GM21737 (cell line): ENCODE results near the gene CACNA2D4.
"Not testable (repeated sequence)": the region's sequence is repeated elsewhere in the genome, so short reads cannot be mapped to it uniquely, and the experiment has no call there.

ENCODE experiments used
- ATAC-seq: cut with Tn5 transposase; IDR thresholded peaks from one replicate; pipeline ENCODE4 v1.9.1; 2021; ENCODE audit warnings: mild to moderate bottlenecking, moderate library complexity; ENCODE audit not compliant: unreplicated experiment

CACNA2D4 gene, protein sequence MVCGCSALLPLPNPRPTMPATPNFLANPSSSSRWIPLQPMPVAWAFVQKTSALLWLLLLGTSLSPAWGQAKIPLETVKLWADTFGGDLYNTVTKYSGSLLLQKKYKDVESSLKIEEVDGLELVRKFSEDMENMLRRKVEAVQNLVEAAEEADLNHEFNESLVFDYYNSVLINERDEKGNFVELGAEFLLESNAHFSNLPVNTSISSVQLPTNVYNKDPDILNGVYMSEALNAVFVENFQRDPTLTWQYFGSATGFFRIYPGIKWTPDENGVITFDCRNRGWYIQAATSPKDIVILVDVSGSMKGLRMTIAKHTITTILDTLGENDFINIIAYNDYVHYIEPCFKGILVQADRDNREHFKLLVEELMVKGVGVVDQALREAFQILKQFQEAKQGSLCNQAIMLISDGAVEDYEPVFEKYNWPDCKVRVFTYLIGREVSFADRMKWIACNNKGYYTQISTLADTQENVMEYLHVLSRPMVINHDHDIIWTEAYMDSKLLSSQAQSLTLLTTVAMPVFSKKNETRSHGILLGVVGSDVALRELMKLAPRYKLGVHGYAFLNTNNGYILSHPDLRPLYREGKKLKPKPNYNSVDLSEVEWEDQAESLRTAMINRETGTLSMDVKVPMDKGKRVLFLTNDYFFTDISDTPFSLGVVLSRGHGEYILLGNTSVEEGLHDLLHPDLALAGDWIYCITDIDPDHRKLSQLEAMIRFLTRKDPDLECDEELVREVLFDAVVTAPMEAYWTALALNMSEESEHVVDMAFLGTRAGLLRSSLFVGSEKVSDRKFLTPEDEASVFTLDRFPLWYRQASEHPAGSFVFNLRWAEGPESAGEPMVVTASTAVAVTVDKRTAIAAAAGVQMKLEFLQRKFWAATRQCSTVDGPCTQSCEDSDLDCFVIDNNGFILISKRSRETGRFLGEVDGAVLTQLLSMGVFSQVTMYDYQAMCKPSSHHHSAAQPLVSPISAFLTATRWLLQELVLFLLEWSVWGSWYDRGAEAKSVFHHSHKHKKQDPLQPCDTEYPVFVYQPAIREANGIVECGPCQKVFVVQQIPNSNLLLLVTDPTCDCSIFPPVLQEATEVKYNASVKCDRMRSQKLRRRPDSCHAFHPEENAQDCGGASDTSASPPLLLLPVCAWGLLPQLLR

GRCh38 chr12:1918081-1918883, at the start of gene CACNA2D4:
Gene CACNA2D4, minus strand, starts transcription at chr12:1918652. Its CDS starts 179 bp downstream, at chr12:1918473.
- no peak for ATAC-seq

DNA sequence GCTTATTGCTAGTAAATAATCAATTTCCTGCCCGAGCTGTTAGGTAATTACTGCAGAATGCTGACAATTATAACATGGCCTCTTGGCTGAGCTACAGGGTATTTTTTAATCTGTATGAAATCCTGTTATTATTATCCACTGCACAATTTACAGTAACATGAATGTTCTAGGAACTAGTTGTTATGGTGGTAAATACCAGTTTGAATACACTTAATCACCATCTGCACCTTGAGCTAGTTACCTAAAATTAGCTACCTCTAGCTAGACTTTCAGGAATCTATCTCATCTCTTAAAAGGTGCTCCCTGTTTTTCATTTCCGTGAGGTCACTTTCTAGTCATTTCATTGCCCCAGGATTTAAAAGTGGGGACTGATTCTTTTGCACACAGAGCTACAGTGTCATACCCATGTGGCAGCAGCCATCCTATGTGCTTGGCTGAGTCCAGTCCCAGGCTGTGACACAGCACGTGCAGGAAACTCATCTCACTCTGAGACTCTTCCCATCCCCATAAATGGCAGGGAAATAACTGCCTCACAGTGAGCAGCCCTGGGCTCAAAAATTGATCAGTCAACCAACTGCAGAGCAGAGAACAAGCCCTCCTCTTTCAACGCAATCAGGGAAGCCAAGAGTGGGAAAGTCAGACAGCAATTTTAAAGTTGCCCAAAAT, 48.2 kb upstream of the CACNA2D4 start:
- ATAC-seq = no peak

GRCh38 chr12:1965916-1966315, 47.5 kb upstream of the CACNA2D4 start:
- ATAC-seq = no peak

DNA sequence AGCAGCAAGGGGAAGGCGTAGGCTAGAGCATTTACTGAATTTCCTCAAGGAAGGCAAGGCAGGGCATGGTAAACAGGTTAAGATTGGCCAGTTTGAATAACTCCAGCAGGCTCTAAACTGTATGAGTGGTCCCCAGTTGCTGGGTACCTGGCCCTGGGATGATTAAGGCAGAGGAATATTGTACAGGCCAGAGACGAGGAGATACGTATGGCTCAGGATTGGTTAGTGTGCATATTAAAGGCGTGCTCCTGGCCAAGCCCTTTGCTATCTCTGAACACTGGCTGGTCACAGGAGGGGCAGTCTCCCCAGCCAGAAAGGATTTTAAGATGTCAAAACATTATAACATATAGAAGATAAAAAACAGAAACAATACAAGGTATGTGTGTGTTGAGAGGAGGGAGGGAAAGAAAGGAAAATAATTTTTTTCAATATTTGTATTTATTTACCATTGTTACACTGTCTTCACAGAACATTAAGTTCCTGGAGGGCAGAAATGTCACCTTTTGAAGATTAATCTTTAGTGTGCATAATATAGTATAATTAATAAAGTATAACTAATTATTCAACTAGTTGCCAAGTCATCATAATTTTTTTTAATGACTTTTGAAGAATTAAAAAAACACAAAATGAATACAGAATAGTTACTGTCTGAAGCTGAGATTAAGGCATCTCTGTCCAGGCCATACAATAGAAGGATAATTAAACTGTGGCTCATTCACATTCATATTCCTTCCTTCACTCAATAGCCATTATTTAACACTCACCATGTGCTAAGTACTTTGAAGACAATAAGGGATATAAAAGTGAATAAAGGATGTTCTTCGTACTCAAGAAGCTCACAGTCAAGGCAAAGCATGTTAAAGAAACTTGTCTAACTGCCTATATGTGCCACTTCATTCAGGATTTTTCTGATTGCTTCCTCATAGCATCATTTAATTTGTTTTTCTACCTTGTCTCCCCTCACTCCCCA, 43.9 kb upstream of the CACNA2D4 start:
- ATAC-seq = no peak

DNA sequence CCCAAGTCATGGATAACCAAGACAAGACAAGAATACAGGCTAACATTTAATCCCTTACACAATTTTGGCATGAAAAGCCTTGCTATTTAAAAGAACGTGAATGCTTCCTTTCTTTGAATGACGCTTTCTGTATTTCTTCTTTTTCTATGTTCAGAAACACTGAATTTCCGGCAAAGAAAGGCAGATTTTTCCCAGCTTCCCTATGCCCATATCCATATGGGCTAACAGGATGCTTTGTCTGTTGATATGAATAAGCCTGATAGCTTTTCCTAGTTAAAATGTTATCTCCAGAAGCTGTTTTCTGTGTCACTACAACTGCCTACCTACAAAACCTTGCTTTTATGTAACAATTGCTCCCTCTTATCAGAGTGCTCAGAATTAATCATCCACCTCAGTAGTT, 38.3 kb upstream of the CACNA2D4 start:
- no peak for ATAC-seq

DNA sequence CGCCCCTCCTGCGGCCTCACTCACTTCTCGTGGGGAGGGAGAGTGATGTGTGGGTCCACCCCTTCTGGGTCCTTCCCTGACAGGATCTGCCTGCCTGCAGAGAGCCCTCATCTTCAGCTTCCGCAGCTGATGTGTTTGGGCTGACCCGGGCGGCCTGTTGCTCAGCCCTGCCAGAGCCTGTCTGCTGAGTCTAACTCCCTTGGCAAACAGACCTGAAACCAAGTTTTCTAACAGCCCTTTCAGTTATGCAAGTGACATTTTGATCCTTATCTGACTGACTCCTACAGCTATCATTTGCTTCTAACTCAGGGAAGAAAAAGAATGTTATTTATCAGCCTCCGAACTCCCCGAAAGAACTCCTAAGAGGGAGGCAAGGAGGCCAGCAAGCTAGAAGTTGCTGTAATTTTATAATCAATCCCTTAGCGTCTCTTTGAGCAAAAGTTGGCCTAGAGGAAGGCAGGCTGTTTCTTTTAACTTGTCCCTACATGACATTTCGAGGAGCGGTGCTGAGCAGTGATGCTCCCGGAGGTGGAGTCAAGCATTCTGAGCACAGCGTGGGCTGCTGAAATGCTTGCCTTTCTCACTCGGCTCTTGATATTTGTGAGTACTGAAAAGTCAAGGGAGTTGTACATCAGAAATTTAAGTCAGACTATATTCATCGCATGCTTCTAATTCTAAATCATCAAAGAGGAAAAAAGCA, 31.5 kb upstream of the CACNA2D4 start:
- no peak for ATAC-seq

DNA sequence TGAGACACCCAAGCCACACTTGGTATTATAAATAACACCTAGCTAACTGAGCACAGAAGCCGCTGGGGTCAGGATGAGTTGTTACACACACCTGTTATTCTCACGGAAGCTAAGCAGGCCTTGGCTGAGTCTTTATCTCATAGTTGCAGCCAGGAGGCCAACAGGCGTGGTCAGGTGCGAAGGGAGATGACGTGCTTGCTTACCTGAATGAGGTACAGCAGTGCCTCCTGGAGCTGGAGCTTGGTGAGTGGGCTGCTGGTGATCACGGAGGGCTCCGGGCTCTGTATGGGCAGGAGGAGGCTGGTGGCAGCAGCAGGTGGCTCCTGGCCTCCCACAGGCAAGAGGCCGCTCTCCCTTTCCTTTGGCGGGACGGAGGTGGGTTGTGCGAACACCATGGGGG, 30.4 kb upstream of the CACNA2D4 start:
- no peak for ATAC-seq

DNA sequence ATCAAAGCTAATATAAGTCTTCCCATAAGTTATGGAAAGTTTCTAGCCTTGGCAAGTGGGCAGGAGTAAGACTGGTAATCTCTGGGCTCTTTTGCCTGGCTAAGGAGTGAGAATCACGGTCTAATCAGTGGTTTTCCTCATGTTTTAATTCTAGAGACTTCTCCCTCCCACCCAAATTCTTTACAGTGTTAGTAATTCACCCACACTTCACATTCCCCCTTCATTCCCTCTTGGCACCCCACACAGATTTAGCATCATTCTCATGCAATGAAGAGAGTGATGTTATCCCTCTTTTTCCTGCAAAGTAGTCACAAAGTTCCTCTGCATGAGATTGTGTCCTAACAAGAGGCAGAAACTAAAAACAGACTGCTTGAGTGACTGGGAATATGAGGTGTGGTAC, 28.6 kb upstream of the CACNA2D4 start:
- ATAC-seq = no peak

DNA sequence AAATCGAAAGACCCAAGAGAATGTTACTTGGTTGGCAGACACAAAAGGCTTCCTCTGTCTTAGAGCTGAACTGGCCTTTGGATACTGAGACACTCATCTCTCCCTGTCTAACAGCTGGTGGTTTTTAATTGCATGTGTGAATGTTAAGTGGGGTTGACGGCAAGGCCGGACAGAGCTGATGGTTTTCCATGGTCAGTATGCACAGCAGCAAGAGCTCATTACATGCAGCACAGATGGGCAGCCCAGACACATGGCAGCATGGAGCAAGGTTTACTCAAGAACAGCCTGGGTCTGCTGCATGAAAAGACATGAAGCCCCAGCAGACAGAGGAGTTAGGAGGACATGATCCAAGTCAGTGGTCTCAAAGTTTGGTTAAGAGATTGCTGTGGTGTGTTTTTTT, 27.8 kb upstream of the CACNA2D4 start:
- ATAC-seq = no peak

- not testable (repeated sequence) for ATAC-seq
Measured at GRCh38 chr12:1945502-1945901, 27.1 kb upstream of the CACNA2D4 start.

GRCh38 chr12:1939801-1940607, 21.6 kb upstream of the CACNA2D4 start:
- ATAC-seq = no peak

DNA sequence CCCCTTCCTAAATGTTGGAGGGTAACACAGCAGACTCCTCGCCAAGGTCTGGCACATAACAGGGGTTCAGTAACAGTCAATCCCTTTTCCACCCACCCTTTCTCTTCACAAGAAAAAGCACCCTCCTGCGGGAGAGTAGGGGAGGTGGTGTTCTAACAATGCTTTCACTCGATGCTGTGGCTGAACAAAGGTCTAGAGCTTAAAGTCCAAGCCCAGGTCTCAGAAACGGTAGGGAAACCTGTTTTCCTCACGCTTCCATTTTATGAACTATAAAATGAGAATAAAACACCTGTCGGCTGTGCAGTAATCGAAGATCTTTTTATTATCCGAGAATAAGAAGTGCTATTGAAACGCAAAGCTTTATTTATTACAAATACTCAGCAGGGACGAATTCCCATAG, 20.9 kb upstream of the CACNA2D4 start:
- no peak for ATAC-seq

DNA sequence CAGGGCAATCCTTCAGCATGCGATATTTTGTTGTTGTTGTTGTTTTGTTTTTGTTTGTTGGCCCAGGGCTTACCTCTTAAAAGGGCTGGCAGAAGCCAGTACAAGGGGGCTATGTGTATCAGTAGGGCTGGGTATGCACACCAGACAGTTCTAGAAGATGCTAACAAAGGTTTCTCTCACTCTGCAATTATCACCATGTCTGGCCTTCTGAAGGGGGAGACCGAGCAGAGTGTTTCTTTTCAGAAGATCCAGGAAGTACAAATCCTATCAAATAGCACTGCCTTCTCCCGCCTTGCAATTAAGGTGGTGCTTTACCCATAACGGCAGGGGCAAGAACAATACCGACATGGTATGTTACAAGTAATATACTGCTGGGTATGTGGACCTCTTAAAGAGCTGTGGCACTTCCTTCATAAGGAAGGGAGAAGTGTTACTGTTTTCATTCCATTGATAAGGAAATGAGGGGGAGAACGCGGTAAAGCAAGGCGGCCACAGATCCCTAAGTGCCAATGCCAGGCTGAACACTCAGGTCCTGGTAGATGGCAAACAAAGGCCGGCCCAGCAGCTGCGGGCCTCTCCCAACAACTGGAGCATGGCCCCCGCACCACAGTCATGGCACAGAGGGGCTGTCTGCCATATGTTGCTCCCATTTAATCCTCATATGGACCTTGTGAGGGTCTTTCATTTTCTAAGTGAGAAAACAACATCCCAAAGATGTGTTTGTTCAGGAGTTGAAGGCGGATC, 19.2 kb upstream of the CACNA2D4 start:
- no peak for ATAC-seq

GRCh38 chr12:1936406-1937320, 18.2 kb upstream of the CACNA2D4 start:
- ATAC-seq = no peak

DNA sequence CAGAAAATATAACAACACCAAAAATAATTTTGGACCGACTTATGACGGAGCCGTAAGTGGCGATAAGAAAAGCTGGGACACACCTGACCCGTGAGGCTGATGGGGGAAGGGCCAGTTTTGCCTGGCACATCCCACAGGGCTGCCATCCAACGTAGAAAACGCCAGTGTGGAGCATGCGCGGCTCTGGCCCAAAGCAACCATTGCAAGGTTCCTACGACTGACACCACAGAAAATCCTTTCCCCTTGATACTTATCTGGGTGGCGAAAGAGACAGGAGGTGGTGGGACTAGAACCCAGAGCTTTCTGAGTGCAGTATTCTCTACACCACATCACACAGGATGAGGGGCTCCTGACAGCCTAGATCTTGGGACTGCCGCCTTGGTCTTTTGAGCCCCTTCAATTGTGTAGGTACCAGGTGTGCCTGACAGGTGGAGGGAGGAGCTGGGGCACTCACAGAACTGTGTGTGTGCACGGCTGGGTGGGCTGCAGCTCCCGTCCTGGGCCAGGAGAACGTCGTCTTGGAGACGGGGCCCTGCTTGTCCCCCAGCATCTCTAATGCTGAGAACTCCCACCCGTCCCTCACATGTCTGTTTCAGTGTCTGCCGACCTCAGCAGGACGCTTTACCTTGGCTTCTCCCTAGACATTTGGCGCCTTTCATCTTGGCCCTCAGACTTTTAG, 17.4 kb upstream of the CACNA2D4 start:
- no peak for ATAC-seq
